C4-2B (cell line): ENCODE results near the gene B3GNT5.

Experiments
- ZFX ChIP-seq: fragments of 450-650 bp; IDR thresholded peaks from 2 replicates; pipeline ENCODE4 v1.6.1; 2017
- TF ChIP-seq, protein P1 (sequence below): fragments of 450-650 bp; conservative IDR thresholded peaks from 2 replicates; pipeline ENCODE4 v1.5.1; 2017; ENCODE audit warnings: mild to moderate bottlenecking

DNA sequence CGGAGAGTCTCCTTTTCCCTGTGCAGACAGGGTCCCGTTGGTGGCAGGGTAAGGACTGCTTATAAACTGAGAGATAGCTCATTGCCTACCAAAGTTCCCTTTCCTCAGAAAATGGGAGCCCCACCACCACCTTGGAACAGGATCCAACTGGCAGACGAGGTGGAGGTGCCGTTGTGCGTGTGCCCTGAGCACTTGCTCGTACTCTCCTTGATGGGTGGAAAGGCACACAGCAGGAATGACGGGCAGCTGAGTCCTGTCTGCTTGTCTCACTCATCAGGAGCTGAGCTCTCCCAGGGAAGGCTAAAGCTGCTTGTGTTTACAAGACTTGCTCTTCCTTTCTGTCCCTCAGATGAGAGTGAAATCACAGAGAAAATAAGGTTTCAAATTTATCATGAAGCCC, 60.7 kb downstream of the B3GNT5 start:
- TF ChIP-seq, protein P1, sequence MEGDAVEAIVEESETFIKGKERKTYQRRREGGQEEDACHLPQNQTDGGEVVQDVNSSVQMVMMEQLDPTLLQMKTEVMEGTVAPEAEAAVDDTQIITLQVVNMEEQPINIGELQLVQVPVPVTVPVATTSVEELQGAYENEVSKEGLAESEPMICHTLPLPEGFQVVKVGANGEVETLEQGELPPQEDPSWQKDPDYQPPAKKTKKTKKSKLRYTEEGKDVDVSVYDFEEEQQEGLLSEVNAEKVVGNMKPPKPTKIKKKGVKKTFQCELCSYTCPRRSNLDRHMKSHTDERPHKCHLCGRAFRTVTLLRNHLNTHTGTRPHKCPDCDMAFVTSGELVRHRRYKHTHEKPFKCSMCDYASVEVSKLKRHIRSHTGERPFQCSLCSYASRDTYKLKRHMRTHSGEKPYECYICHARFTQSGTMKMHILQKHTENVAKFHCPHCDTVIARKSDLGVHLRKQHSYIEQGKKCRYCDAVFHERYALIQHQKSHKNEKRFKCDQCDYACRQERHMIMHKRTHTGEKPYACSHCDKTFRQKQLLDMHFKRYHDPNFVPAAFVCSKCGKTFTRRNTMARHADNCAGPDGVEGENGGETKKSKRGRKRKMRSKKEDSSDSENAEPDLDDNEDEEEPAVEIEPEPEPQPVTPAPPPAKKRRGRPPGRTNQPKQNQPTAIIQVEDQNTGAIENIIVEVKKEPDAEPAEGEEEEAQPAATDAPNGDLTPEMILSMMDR: no peak
- TF ChIP-seq ZFX: no peak
